ENCODE measurements around the gene PLXNB1.

DNA sequence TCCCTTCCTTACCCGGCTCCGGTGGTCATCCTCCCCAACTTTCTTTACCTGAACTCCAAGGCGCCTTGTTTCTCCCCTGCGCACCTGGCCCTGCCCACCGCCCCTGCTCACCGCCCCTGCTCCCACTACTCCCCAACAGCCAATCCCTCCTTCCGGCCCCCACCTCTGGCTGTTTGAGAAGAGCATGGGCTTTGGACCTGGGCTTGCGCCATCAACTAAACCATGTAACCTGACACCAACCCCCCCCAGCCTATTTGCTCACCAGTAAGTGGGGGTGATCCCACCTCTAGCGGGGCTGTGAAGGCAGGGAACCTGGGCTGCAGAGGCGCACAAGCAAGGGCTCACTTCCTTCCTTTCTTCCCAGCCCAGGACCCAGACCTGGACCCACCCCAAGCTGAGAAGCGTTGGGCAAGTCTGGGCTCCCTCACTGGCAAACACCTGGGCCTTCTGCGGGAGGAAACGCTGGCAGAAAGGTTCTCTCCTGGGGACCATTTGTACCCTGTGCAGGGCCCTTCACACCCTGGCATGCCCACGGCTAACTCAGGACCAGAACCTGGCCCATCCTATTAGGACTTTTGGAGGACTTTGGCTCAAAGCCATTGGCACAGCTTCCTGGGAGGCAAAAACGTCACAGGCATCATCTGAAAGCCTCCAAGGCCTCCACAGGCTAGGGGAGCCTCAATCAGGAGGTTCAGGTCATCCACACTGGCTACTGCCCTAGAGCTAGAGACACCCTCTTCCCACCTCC is at the start of gene PLXNB1:
- TF ChIP-seq, protein P1, sequence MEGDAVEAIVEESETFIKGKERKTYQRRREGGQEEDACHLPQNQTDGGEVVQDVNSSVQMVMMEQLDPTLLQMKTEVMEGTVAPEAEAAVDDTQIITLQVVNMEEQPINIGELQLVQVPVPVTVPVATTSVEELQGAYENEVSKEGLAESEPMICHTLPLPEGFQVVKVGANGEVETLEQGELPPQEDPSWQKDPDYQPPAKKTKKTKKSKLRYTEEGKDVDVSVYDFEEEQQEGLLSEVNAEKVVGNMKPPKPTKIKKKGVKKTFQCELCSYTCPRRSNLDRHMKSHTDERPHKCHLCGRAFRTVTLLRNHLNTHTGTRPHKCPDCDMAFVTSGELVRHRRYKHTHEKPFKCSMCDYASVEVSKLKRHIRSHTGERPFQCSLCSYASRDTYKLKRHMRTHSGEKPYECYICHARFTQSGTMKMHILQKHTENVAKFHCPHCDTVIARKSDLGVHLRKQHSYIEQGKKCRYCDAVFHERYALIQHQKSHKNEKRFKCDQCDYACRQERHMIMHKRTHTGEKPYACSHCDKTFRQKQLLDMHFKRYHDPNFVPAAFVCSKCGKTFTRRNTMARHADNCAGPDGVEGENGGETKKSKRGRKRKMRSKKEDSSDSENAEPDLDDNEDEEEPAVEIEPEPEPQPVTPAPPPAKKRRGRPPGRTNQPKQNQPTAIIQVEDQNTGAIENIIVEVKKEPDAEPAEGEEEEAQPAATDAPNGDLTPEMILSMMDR (IDR thresholded peaks at IDR 0.05; ENCODE audit: low read length), result no peak
- TF ChIP-seq EZH2 (IDR thresholded peaks at IDR 0.05; ENCODE audit: borderline replicate concordance, low read length), result no peak
